HepG2 (cell line): Measurements from ENCODE around the gene METAP1.

Source experiments
- DPF2 ChIP-seq: sonication (generic); formaldehyde crosslinking; IDR thresholded peaks from 2 replicates; pipeline ENCODE4 v1.4.0; 2020; ENCODE audit warnings: mild to moderate bottlenecking, low read depth, missing genetic modification reagents, borderline replicate concordance
- ESRRA ChIP-seq: sonication (generic); formaldehyde crosslinking; IDR thresholded peaks from 2 replicates; pipeline ENCODE4 v1.5.1; 2020; ENCODE audit warnings: mild to moderate bottlenecking, low read depth, missing genetic modification reagents
- HMG20A ChIP-seq: IDR thresholded peaks from 2 replicates; pipeline ENCODE4 v1.6.1; 2016; ENCODE audit warnings: borderline replicate concordance
- HNRNPL ChIP-seq: fragments of 200-400 bp; formaldehyde crosslinking; IDR thresholded peaks from 2 replicates; pipeline ENCODE4 v1.6.1; 2017; ENCODE audit warnings: mild to moderate bottlenecking, low read depth, low read length
- NR3C1 ChIP-seq: sonication (generic); formaldehyde crosslinking; IDR thresholded peaks from 2 replicates; pipeline ENCODE4 v1.4.0; 2020; ENCODE audit warnings: missing genetic modification reagents
- RCOR2 ChIP-seq: IDR thresholded peaks from 2 replicates; pipeline ENCODE4 v1.6.1; 2016; ENCODE audit warnings: missing biosample characterization, missing genetic modification reagents
- TF ChIP-seq, protein P1 (sequence below): sonication (generic); formaldehyde crosslinking; IDR thresholded peaks from 2 replicates; pipeline ENCODE4 v1.9.0; 2021; ENCODE audit warnings: missing genetic modification reagents, borderline replicate concordance
- TF ChIP-seq, protein P2 (sequence below): sonication (generic); formaldehyde crosslinking; IDR thresholded peaks from 2 replicates; pipeline ENCODE4 v1.4.0; 2020; ENCODE audit warnings: missing genetic modification reagents, mild to moderate bottlenecking, borderline replicate concordance
- TF ChIP-seq, protein P3 (sequence below): sonication (generic); formaldehyde crosslinking; IDR thresholded peaks from 2 replicates; pipeline ENCODE4 v1.5.0; 2020; ENCODE audit warnings: mild to moderate bottlenecking, missing genetic modification reagents, moderate library complexity
- TF ChIP-seq, protein P4 (sequence below): sonication (generic); formaldehyde crosslinking; IDR thresholded peaks from 2 replicates; pipeline ENCODE4 v1.4.0; 2020; ENCODE audit warnings: missing genetic modification reagents
- TF ChIP-seq, protein P5 (sequence below): sonication (generic); formaldehyde crosslinking; IDR thresholded peaks from 2 replicates; pipeline ENCODE4 v1.4.0; 2020; ENCODE audit warnings: missing genetic modification reagents

DNA sequence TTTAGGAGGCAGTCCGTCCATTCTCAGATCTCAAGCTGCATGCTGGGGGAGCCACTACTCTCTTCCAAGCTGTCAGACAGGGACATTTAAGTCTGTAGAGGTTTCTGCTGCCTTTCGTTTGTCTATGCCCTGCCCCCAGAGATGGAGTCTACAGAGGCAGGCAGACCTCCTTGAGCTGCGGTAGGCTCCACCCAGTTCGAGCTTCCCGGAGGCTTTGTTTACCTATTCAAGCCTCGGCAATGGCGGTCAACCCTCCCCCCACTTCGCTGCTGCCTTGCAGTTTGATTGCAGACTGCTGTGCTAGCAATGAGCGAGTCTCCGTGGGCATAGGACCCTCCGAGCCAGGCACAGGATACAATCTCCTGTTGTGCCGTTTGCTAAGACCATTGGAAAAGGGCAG is 103.8 kb downstream of the METAP1 start:
- no peak for TF ChIP-seq RCOR2 (CRISPR knock-in tag)
- TF ChIP-seq DPF2 (CRISPR knock-in tag), result no peak
- no peak for TF ChIP-seq ESRRA (CRISPR knock-in tag)
- TF ChIP-seq, protein P1, sequence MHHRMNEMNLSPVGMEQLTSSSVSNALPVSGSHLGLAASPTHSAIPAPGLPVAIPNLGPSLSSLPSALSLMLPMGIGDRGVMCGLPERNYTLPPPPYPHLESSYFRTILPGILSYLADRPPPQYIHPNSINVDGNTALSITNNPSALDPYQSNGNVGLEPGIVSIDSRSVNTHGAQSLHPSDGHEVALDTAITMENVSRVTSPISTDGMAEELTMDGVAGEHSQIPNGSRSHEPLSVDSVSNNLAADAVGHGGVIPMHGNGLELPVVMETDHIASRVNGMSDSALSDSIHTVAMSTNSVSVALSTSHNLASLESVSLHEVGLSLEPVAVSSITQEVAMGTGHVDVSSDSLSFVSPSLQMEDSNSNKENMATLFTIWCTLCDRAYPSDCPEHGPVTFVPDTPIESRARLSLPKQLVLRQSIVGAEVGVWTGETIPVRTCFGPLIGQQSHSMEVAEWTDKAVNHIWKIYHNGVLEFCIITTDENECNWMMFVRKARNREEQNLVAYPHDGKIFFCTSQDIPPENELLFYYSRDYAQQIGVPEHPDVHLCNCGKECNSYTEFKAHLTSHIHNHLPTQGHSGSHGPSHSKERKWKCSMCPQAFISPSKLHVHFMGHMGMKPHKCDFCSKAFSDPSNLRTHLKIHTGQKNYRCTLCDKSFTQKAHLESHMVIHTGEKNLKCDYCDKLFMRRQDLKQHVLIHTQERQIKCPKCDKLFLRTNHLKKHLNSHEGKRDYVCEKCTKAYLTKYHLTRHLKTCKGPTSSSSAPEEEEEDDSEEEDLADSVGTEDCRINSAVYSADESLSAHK (CRISPR knock-in tag), result no peak
- TF ChIP-seq, protein P2, sequence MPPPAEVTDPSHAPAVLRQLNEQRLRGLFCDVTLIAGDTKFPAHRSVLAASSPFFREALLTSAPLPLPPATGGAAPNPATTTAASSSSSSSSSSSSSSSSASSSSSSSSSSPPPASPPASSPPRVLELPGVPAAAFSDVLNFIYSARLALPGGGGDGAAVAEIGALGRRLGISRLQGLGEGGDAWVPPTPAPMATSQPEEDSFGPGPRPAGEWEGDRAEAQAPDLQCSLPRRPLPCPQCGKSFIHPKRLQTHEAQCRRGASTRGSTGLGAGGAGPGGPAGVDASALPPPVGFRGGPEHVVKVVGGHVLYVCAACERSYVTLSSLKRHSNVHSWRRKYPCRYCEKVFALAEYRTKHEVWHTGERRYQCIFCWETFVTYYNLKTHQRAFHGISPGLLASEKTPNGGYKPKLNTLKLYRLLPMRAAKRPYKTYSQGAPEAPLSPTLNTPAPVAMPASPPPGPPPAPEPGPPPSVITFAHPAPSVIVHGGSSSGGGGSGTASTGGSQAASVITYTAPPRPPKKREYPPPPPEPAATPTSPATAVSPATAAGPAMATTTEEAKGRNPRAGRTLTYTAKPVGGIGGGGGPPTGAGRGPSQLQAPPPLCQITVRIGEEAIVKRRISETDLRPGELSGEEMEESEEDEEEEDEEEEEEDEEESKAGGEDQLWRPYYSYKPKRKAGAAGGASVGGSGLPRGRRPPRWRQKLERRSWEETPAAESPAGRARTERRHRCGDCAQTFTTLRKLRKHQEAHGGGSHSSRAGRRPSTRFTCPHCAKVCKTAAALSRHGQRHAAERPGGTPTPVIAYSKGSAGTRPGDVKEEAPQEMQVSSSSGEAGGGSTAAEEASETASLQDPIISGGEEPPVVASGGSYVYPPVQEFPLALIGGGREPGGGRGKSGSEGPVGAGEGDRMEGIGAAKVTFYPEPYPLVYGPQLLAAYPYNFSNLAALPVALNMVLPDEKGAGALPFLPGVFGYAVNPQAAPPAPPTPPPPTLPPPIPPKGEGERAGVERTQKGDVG (CRISPR knock-in tag), result no peak
- no peak for TF ChIP-seq HNRNPL
- TF ChIP-seq, protein P3, sequence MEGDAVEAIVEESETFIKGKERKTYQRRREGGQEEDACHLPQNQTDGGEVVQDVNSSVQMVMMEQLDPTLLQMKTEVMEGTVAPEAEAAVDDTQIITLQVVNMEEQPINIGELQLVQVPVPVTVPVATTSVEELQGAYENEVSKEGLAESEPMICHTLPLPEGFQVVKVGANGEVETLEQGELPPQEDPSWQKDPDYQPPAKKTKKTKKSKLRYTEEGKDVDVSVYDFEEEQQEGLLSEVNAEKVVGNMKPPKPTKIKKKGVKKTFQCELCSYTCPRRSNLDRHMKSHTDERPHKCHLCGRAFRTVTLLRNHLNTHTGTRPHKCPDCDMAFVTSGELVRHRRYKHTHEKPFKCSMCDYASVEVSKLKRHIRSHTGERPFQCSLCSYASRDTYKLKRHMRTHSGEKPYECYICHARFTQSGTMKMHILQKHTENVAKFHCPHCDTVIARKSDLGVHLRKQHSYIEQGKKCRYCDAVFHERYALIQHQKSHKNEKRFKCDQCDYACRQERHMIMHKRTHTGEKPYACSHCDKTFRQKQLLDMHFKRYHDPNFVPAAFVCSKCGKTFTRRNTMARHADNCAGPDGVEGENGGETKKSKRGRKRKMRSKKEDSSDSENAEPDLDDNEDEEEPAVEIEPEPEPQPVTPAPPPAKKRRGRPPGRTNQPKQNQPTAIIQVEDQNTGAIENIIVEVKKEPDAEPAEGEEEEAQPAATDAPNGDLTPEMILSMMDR (CRISPR knock-in tag), result no peak
- TF ChIP-seq NR3C1 (CRISPR knock-in tag), result no peak
- TF ChIP-seq, protein P4, sequence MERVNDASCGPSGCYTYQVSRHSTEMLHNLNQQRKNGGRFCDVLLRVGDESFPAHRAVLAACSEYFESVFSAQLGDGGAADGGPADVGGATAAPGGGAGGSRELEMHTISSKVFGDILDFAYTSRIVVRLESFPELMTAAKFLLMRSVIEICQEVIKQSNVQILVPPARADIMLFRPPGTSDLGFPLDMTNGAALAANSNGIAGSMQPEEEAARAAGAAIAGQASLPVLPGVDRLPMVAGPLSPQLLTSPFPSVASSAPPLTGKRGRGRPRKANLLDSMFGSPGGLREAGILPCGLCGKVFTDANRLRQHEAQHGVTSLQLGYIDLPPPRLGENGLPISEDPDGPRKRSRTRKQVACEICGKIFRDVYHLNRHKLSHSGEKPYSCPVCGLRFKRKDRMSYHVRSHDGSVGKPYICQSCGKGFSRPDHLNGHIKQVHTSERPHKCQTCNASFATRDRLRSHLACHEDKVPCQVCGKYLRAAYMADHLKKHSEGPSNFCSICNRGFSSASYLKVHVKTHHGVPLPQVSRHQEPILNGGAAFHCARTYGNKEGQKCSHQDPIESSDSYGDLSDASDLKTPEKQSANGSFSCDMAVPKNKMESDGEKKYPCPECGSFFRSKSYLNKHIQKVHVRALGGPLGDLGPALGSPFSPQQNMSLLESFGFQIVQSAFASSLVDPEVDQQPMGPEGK (CRISPR knock-in tag), result no peak
- TF ChIP-seq, protein P5, sequence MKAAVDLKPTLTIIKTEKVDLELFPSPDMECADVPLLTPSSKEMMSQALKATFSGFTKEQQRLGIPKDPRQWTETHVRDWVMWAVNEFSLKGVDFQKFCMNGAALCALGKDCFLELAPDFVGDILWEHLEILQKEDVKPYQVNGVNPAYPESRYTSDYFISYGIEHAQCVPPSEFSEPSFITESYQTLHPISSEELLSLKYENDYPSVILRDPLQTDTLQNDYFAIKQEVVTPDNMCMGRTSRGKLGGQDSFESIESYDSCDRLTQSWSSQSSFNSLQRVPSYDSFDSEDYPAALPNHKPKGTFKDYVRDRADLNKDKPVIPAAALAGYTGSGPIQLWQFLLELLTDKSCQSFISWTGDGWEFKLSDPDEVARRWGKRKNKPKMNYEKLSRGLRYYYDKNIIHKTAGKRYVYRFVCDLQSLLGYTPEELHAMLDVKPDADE (CRISPR knock-in tag), result no peak
- TF ChIP-seq HMG20A (CRISPR knock-in tag), result no peak
